Naive thymus-derived CD4-positive, alpha-beta T cell (primary cell): ENCODE results near the gene OTOL1. TPM values are rescaled to one million over a fixed set of nuclear protein-coding genes. Genes with fewer than 3 reads are reported as not detected.
"Not testable (repeated sequence)": the region's sequence is repeated elsewhere in the genome, so short reads cannot be mapped to it uniquely, and the experiment has no call there.

ENCODE experiments used
- ATAC-seq: fragments of 150-1000 bp; cut with Tn5 transposase; 2 replicates; pipeline ENCODE4 v1.10.0; 2021; ENCODE audit warnings: mild to moderate bottlenecking, moderate library complexity
- CTCF ChIA-PET: fragments of 350-600 bp; sonication (Branson Sonifier 250); formaldehyde crosslinking; loops from one replicate; lab custom pipeline; 2021; ENCODE audit warnings: antibody characterized with exemption; lab: Charles Lee
- POLR2A ChIA-PET: fragments of 350-600 bp; sonication (Branson Sonifier 250); formaldehyde crosslinking; loops from one replicate; lab custom pipeline; 2021; ENCODE audit warnings: antibody characterized with exemption, inconsistent platforms; lab: Charles Lee
- DNase-seq, 9 donors: peaks; one replicate each; pipeline versions ENCODE4 v3.0.0 to v3.0.0-alpha.2; 2020 to 2022; ENCODE audit warnings: mixed read lengths in 1 of 9
- H3K27ac ChIP-seq: one replicate; pipeline ENCODE4 v1.7.0; 2013; ENCODE audit warnings: mild to moderate bottlenecking, low read depth, low read length, moderate library complexity
- H3K27me3 ChIP-seq, 2 donors: one replicate each; pipeline ENCODE4 v1.7.0; 2013; ENCODE audit warnings: low read length in 2 of 2, mild to moderate bottlenecking in 2 of 2, moderate library complexity in 2 of 2; ENCODE audit not compliant: control insufficient read depth in 2 of 2, insufficient read depth in 2 of 2
- H3K36me3 ChIP-seq, 3 experiments: 1 replicate in 2 of 3; 2 replicates in 1 of 3; pipeline ENCODE4 v1.7.0; 2013; ENCODE audit warnings: low read length in 3 of 3, mild to moderate bottlenecking in 3 of 3, moderate library complexity in 1 of 3; ENCODE audit not compliant: insufficient read depth in 3 of 3, control insufficient read depth in 2 of 3
- H3K4me1 ChIP-seq, 2 donors: one replicate each; pipeline ENCODE4 v1.7.0; 2013; ENCODE audit warnings: low read length in 2 of 2, mild to moderate bottlenecking in 2 of 2, moderate library complexity in 1 of 2; ENCODE audit not compliant: control insufficient read depth in 2 of 2, insufficient read depth in 2 of 2
- H3K4me3 ChIP-seq: 2 replicates; pipeline ENCODE4 v1.7.0; 2013; ENCODE audit warnings: mild to moderate bottlenecking, low read length
- H3K9me3 ChIP-seq, 3 experiments: 1 replicate in 2 of 3; 2 replicates in 1 of 3; pipeline ENCODE4 v1.7.0; 2013; ENCODE audit warnings: low read length in 3 of 3; ENCODE audit not compliant: control insufficient read depth in 2 of 3
- H3K27ac Mint-ChIP-seq, 9 donors: one replicate each; pipeline ENCODE4 v1.8.0; 2020 to 2022; ENCODE audit warnings: mixed read lengths in 9 of 9, mild to moderate bottlenecking in 8 of 9, moderate library complexity in 5 of 9, inconsistent platforms in 2 of 9
- H3K27me3 Mint-ChIP-seq, 5 donors: one replicate each; pipeline ENCODE4 v1.8.0; 2021 to 2022; ENCODE audit warnings: mixed read lengths in 5 of 5, mild to moderate bottlenecking in 1 of 5
- H3K36me3 Mint-ChIP-seq, 5 donors: one replicate each; pipeline ENCODE4 v1.8.0; 2020 to 2022; ENCODE audit warnings: mixed read lengths in 5 of 5, mild to moderate bottlenecking in 3 of 5, inconsistent platforms in 1 of 5
- H3K4me1 Mint-ChIP-seq, 7 donors: one replicate each; pipeline ENCODE4 v1.8.0; 2020 to 2022; ENCODE audit warnings: mixed read lengths in 7 of 7, mild to moderate bottlenecking in 3 of 7, inconsistent platforms in 1 of 7
- H3K4me3 Mint-ChIP-seq, 10 donors: one replicate each; pipeline ENCODE4 v1.8.0; 2020 to 2022; ENCODE audit warnings: mild to moderate bottlenecking in 10 of 10, mixed read lengths in 10 of 10, moderate library complexity in 6 of 10, inconsistent platforms in 2 of 10
- H3K9me3 Mint-ChIP-seq, 11 donors: one replicate each; pipeline ENCODE4 v1.8.0; 2020 to 2022; ENCODE audit warnings: mixed read lengths in 11 of 11, mild to moderate bottlenecking in 4 of 11, inconsistent platforms in 1 of 11, moderate library complexity in 1 of 11
- intact Hi-C, 2 donors: fragments of 100-400 bp; cut with micrococcal nuclease; formaldehyde crosslinking; loops; one replicate each; pipeline ENCODE4 v1.15.1; 2023
- polyA plus RNA-seq, 2 donors: library from polyadenylated mRNA; unstranded; fragments of 300-500 nt; fragmentation: Illumina TruSeq; gene quantifications; one replicate each; pipeline ENCODE4 v1.2.3, GENCODE V29; 2021
- total RNA-seq, 6 experiments: library from RNA in 5 of 6; stranded (reverse) in 5 of 6; gene quantifications; 1 replicate in 5 of 6; 2 replicates in 1 of 6; pipeline ENCODE4 v1.2.3 and lab custom pipeline; 2021 to 2026

Gene OTOL1
- total and polyA plus RNA-seq, 7 experiments from 2014 or later: not detected

DNA sequence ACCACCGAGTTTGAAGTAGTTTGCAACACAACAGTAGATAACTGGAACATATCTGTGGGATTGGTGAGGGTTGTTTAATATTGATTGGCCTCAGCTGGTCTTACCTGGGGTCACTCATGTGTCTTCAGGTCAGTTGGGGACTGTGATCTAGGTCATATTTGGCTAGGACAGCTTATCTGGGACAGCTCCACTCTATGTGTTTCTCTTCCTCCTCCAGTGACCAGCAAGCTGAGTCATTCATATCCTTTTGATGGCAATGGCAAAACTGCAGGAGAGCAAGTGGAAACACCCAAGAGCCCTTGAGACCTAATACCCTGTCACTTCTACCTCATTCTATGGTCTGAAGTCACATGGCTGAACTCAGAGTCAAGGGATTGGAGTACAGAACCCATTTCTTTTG is 5.8 kb upstream of the OTOL1 start:
- DNase-seq, H3K36me3 Mint-ChIP-seq, H3K4me1 Mint-ChIP-seq, H3K4me3 Mint-ChIP-seq, H3K27ac ChIP-seq, POLR2A ChIA-PET, H3K27ac Mint-ChIP-seq, intact Hi-C loops, H3K9me3 ChIP-seq, H3K27me3 ChIP-seq, H3K4me1 ChIP-seq, H3K4me3 ChIP-seq, CTCF ChIA-PET, H3K36me3 ChIP-seq: not testable (repeated sequence)
- peaks cover 0 to 12% (median 4%) of the 10 kb centered on the region in 11 donors for H3K9me3 Mint-ChIP-seq
- peak; percentile 42 for ATAC-seq
- peaks cover 8 to 40% (median 22%) of the 10 kb centered on the region in 5 donors for H3K27me3 Mint-ChIP-seq

- intact Hi-C loops: no loop called here
- no peak overlapping the region for H3K4me3 Mint-ChIP-seq
- ATAC-seq (no peak), DNase-seq (no peak)
- H3K9me3 ChIP-seq: no peaks in the 10 kb centered on the region
- no peak overlapping the region for H3K4me3 ChIP-seq
- H3K36me3 ChIP-seq: no peaks in the 10 kb centered on the region
- peaks cover 0 to 17% (median 5%) of the 10 kb centered on the region in 11 donors for H3K9me3 Mint-ChIP-seq
- H3K27ac ChIP-seq: no peak overlapping the region
- H3K36me3 Mint-ChIP-seq: peaks cover 0 to 5% (median 0%) of the 10 kb centered on the region in 5 donors
- H3K4me1 ChIP-seq: no peaks in the 10 kb centered on the region
- no peaks in the 10 kb centered on the region for H3K27me3 ChIP-seq
- CTCF ChIA-PET: no interaction called here
- POLR2A ChIA-PET: no interaction called here
- peaks cover 3 to 26% (median 16%) of the 10 kb centered on the region in 5 donors for H3K27me3 Mint-ChIP-seq
- H3K4me1 Mint-ChIP-seq: no peaks in the 10 kb centered on the region
- H3K27ac Mint-ChIP-seq: no peak overlapping the region
Measured at GRCh38 chr3:161498259-161498921, 1.8 kb downstream of the OTOL1 start.

- no peaks in the 10 kb centered on the region for H3K27me3 ChIP-seq
- H3K4me1 ChIP-seq: no peaks in the 10 kb centered on the region
- no peak overlapping the region for H3K4me3 Mint-ChIP-seq
- DNase-seq: no peak
- no peaks in the 10 kb centered on the region for H3K36me3 Mint-ChIP-seq
- no peak for ATAC-seq
- H3K4me3 ChIP-seq: no peak overlapping the region
- no peaks in the 10 kb centered on the region for H3K36me3 ChIP-seq
- intact Hi-C loops: loop anchor here in 1 of 2 donors (10.0 kb wide), 1 partner anchor 355 kb away; no protein-coding TSS in a partner anchor
- CTCF ChIA-PET: no interaction called here
- H3K9me3 ChIP-seq: no peaks in the 10 kb centered on the region
- peaks cover 0 to 10% (median 3%) of the 10 kb centered on the region in 11 donors for H3K9me3 Mint-ChIP-seq
- no peak overlapping the region for H3K27ac Mint-ChIP-seq
- no peak overlapping the region for H3K27ac ChIP-seq
- peaks cover 0 to 17% (median 10%) of the 10 kb centered on the region in 5 donors for H3K27me3 Mint-ChIP-seq
- no peaks in the 10 kb centered on the region for H3K4me1 Mint-ChIP-seq
- POLR2A ChIA-PET: no interaction called here
Measured at GRCh38 chr3:161500068-161500796, 3.6 kb downstream of the OTOL1 start.

- intact Hi-C loops: loop anchor here in 1 of 2 donors (10.0 kb wide), 1 partner anchor 352 kb away; no protein-coding TSS in a partner anchor
- CTCF ChIA-PET: no interaction called here
- Histone ChIP-seq H3K36me3 (no peaks in the 10 kb centered on the region), H3K27me3 (no peaks in the 10 kb centered on the region), H3K9me3 (no peaks in the 10 kb centered on the region), H3K4me3 (no peak overlapping the region), H3K4me1 (no peaks in the 10 kb centered on the region), H3K27ac (no peak overlapping the region)
- H3K27ac Mint-ChIP-seq: no peak overlapping the region
- DNase-seq (no peak), ATAC-seq (no peak)
- H3K27me3 Mint-ChIP-seq: peaks cover 0 to 9% (median 4%) of the 10 kb centered on the region in 5 donors
- no peaks in the 10 kb centered on the region for H3K4me1 Mint-ChIP-seq
- no peak overlapping the region for H3K4me3 Mint-ChIP-seq
- no peaks in the 10 kb centered on the region for H3K36me3 Mint-ChIP-seq
- no peaks in the 10 kb centered on the region for H3K9me3 Mint-ChIP-seq
- POLR2A ChIA-PET: no interaction called here
Measured at GRCh38 chr3:161503271-161503670, 6.7 kb downstream of the OTOL1 start.

DNA sequence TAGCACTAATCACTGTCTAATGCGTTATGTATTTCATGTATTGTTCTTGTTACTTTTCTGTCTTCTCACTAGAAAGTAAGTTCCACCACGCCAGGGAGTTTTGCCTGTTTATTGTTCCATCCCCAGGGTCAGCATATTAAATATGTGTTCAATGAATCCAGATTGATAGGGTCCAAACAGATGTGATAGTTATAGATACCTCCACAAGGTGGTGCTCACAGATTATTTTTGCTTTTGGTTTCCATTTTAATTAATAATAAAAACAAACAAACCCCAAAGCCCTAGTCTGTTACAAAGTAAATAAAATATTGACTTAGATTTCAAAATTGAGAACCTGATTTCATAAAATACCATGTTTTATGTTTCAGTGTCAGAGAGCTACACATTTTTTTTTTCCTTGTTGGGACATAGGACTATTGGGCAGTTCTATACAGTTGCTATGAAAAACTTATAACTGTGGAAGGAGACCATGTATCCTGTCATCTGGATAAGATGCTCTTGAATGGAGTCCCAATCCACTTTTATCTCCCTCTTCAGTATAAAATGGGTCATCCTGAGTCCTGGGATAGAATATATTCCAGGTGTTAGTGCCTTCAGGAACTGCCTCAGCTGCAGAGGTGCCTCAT is 12.4 kb downstream of the OTOL1 start:
- H3K36me3 Mint-ChIP-seq: no peaks in the 10 kb centered on the region
- no peak overlapping the region for H3K4me3 Mint-ChIP-seq
- no peaks in the 10 kb centered on the region for H3K27me3 ChIP-seq
- ChIA-PET POLR2A (no interaction called here), CTCF (no interaction called here)
- intact Hi-C loops: loop anchor here in 1 of 2 donors (10.0 kb wide), 1 partner anchor 346 kb away; no protein-coding TSS in a partner anchor
- no peaks in the 10 kb centered on the region for H3K9me3 ChIP-seq
- H3K4me3 ChIP-seq: no peak overlapping the region
- no peak for DNase-seq
- H3K4me1 Mint-ChIP-seq: peaks cover 0 to 4% (median 0%) of the 10 kb centered on the region in 7 donors
- H3K27ac ChIP-seq: no peak overlapping the region
- peaks cover 0 to 10% (median 0%) of the 10 kb centered on the region in 5 donors for H3K27me3 Mint-ChIP-seq
- H3K36me3 ChIP-seq: no peaks in the 10 kb centered on the region
- no peak overlapping the region for H3K27ac Mint-ChIP-seq
- H3K4me1 ChIP-seq: no peaks in the 10 kb centered on the region
- ATAC-seq: no peak
- no peaks in the 10 kb centered on the region for H3K9me3 Mint-ChIP-seq

DNA sequence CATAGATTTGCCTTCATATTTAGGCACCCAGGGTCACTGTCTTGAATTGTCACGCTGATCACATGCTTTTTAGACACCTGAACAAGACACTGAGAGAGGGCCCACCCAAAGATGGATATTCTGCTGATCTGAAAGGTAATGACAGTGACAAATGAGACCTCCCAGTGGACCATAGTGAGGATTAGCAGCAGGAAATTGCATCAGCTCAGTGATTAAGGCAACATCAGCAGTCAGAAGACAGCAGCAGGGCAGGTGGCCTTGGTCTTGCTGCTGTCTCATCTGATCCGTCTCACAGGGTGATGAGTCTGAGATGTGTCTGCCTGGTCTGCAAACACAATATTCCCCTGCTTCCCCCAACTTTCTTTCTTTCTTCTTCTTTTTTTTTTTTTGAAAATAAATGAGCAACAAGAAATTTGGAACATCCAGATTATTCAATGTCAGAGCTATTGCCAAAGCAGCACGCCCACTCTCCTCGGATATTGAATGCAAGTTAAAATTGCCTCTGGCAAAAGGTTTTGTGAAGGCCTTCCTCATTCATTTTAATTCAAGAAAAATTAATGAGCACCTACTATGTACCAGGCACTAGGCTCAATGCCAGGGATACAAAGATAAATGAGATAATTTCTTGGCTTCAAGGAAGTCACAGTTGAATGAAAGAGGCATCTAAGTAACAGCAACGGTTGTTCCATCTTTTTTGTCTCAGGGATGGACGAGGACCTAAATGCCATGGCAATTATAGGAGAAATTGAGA is 14.1 kb downstream of the OTOL1 start:
- ChIA-PET POLR2A (no interaction called here), CTCF (no interaction called here)
- Histone ChIP-seq H3K27ac (no peak overlapping the region), H3K9me3 (no peaks in the 10 kb centered on the region), H3K4me1 (no peaks in the 10 kb centered on the region), H3K36me3 (no peaks in the 10 kb centered on the region), H3K4me3 (no peak overlapping the region), H3K27me3 (no peaks in the 10 kb centered on the region)
- Mint-ChIP-seq H3K9me3 (no peaks in the 10 kb centered on the region), H3K27me3 (peaks cover 0 to 20% (median 0%) of the 10 kb centered on the region in 5 donors), H3K36me3 (no peaks in the 10 kb centered on the region), H3K4me1 (peaks cover 0 to 4% (median 0%) of the 10 kb centered on the region in 7 donors), H3K4me3 (no peak overlapping the region), H3K27ac (no peak overlapping the region)
- no peak for DNase-seq
- ATAC-seq: no peak
- intact Hi-C loops: no loop called here
